ENCODE measurements around the gene ZNHIT3. TPM values are rescaled to one million over a fixed set of nuclear protein-coding genes. Genes with fewer than 3 reads are reported as not detected.

Gene ZNHIT3
- total and polyA plus RNA-seq, 2 of the 13 experiments (the other 11 are each of a cell fraction or from before 2014, with no cell fraction given) = 66.6 to 77.4 TPM

- intact Hi-C loops (cut with micrococcal nuclease; ENCODE audit: unreplicated experiment) = no loop called here
- Histone ChIP-seq H4K20me1 (ENCODE audit: insufficient read depth, low read length) (0 out of 2 replicates have a peak, but pooled peaks cover 3% of the 10 kb centered on the region), H3K9ac (ENCODE audit: insufficient read depth, low read depth, low read length) (no peak overlapping the region), H3K4me1 (ENCODE audit: insufficient read depth, low read length) (no peaks in the 10 kb centered on the region), H3K36me3 (replicated peaks in 1 of 2; ENCODE audit: control insufficient read depth in 1 of 2, insufficient read depth in 2 of 2, low read length in 2 of 2) (no peaks in the 10 kb centered on the region), H3K9me3 (ENCODE audit: low read length) (no peaks in the 10 kb centered on the region), H3K4me2 (ENCODE audit: low read depth, low read length) (no peak overlapping the region), H3K27me3 (ENCODE audit: control insufficient read depth in 1 of 2, insufficient read depth in 2 of 2, low read length in 2 of 2) (peaks cover 2 to 26% of the 10 kb centered on the region in 2 experiments; a peak in 3 of 5 replicates), H2AFZ (ENCODE audit: low read length) (no peak overlapping the region), H3K79me2 (ENCODE audit: insufficient read depth, low read length) (no peaks in the 10 kb centered on the region), H3K27ac (ENCODE audit: extremely low read length, insufficient read depth, low read length) (no peak overlapping the region), H3K4me3 (replicated peaks in 1 of 3; ENCODE audit: insufficient read depth in 1 of 3, low read depth in 2 of 3, low read length in 3 of 3) (no peak overlapping the region)
- 63% methylated on average over 4 of the region's 54 CpGs for WGBS (ENCODE audit: low lambda C conversion rate)
- DNase-seq (ENCODE audit: low spot score) = peak; percentile 45
- in situ Hi-C loops (cut with HindIII; ENCODE audit: extremely low pct_ligation_motif_present, low pct_unique_long_range_greater_than_20kb) = no loop called here
- peak; percentile 95 for ATAC-seq
- BruUV-seq (replicated peaks) = no TSS peak
- ChIA-PET CTCF (ENCODE audit: low intra/inter-chr PET ratio, low total read pairs) (no interaction called here), POLR2A (no interaction called here)
- no peak for FAIRE-seq
- TF ChIP-seq ZNF44 (CRISPR knock-in tag; IDR thresholded peaks at IDR 0.05) (no peak), MLX (CRISPR knock-in tag; IDR thresholded peaks at IDR 0.05) (no peak), ZNF430 (CRISPR knock-in tag; IDR thresholded peaks at IDR 0.05) (0 out of 2 replicates have a peak, but pooled peaks have one; percentile 24), KDM2A (CRISPR knock-in tag; IDR thresholded peaks at IDR 0.05; ENCODE audit: borderline replicate concordance, low read depth) (peak; percentile 68; the same call in 1 of the 2 replicates), ZNF382 (CRISPR knock-in tag; IDR thresholded peaks at IDR 0.05; ENCODE audit: borderline replicate concordance) (no peak), ARNT2 (CRISPR knock-in tag; IDR thresholded peaks at IDR 0.05; ENCODE audit: low read depth) (peak; percentile 41; the same call in 1 of the 2 replicates), ZBTB4 (CRISPR knock-in tag; IDR thresholded peaks at IDR 0.05; ENCODE audit: borderline replicate concordance) (no peak), RBAK (CRISPR knock-in tag; IDR thresholded peaks at IDR 0.05) (no peak), SAP130 (CRISPR knock-in tag; IDR thresholded peaks at IDR 0.05; ENCODE audit: low read depth) (peak; percentile 67; the same call in 1 of the 2 replicates), CREB3 (CRISPR knock-in tag; IDR thresholded peaks at IDR 0.05) (no peak), ZNF232 (CRISPR knock-in tag; IDR thresholded peaks at IDR 0.05; ENCODE audit: borderline replicate concordance) (peak; percentile 85), PTBP1 (IDR thresholded peaks at IDR 0.05; ENCODE audit: low read depth, low read length, poor library complexity, severe bottlenecking) (no peak), IRF1 (CRISPR knock-in tag; IDR thresholded peaks at IDR 0.05; ENCODE audit: low read depth) (no peak), TOE1 (CRISPR knock-in tag; IDR thresholded peaks at IDR 0.05) (no peak), SIN3B (IDR thresholded peaks at IDR 0.05; ENCODE audit: low read length) (no peak), ZBTB44 (CRISPR knock-in tag; IDR thresholded peaks at IDR 0.05) (peak; percentile 42; the same call in 1 of the 2 replicates)
Measured at GRCh38 chr17:36463916-36464764, 22.3 kb upstream of the ZNHIT3 start.
